GM04503 (cell line): ENCODE results near the gene CDH19.

Experiments
- DNase-seq: peaks from one replicate; pipeline ENCODE4 v3.0.0-alpha.2; 2012; ENCODE audit warnings: low read depth

Gene CDH19

GRCh38 chr18:66457245-66457644 lies 146.6 kb downstream of the CDH19 start:
- no peak for DNase-seq
